ENCODE data around the gene OR10H4. TPM values are rescaled to one million over a fixed set of nuclear protein-coding genes. Genes with fewer than 3 reads are reported as not detected.

Gene OR10H4
- total and polyA plus RNA-seq, 2 donors (not counting 1 experiment from before 2014, with no cell fraction given) = not detected

DNA sequence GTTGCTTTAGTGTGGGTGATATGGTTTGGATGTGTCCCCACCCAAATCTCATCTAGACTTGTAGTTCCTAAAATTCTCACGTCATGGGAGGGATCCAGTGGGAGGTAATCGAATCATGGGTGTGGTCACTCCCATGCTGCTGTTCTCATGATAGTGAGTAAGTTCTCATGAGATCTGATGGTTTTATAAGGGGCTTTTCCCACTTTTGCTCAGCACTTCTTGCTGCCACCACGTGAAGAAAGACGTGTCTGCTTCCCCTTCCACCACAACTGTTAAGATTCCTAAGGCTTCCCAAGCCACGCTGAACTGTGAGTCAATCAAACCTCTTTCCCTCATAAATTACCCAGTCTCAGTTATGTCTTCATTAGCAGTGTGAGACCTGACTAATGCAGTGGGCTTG, 26.0 kb downstream of the OR10H4 start:
- Histone ChIP-seq H3K9ac (ENCODE audit: insufficient read depth, low read length) (no peak overlapping the region), H3K27ac (ENCODE audit: insufficient read depth, low read length) (no peak overlapping the region)
- TF ChIP-seq EZH2 (IDR thresholded peaks at IDR 0.05; ENCODE audit: low read length, missing control alignments) = no peak
- TF ChIP-seq, protein P1, sequence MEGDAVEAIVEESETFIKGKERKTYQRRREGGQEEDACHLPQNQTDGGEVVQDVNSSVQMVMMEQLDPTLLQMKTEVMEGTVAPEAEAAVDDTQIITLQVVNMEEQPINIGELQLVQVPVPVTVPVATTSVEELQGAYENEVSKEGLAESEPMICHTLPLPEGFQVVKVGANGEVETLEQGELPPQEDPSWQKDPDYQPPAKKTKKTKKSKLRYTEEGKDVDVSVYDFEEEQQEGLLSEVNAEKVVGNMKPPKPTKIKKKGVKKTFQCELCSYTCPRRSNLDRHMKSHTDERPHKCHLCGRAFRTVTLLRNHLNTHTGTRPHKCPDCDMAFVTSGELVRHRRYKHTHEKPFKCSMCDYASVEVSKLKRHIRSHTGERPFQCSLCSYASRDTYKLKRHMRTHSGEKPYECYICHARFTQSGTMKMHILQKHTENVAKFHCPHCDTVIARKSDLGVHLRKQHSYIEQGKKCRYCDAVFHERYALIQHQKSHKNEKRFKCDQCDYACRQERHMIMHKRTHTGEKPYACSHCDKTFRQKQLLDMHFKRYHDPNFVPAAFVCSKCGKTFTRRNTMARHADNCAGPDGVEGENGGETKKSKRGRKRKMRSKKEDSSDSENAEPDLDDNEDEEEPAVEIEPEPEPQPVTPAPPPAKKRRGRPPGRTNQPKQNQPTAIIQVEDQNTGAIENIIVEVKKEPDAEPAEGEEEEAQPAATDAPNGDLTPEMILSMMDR (conservative IDR thresholded peaks at IDR 0.05 in 1 of 2, IDR thresholded peaks at IDR 0.05 in 1 of 2; ENCODE audit: low read depth in 1 of 2, low read length in 2 of 2) = no peak

DNA sequence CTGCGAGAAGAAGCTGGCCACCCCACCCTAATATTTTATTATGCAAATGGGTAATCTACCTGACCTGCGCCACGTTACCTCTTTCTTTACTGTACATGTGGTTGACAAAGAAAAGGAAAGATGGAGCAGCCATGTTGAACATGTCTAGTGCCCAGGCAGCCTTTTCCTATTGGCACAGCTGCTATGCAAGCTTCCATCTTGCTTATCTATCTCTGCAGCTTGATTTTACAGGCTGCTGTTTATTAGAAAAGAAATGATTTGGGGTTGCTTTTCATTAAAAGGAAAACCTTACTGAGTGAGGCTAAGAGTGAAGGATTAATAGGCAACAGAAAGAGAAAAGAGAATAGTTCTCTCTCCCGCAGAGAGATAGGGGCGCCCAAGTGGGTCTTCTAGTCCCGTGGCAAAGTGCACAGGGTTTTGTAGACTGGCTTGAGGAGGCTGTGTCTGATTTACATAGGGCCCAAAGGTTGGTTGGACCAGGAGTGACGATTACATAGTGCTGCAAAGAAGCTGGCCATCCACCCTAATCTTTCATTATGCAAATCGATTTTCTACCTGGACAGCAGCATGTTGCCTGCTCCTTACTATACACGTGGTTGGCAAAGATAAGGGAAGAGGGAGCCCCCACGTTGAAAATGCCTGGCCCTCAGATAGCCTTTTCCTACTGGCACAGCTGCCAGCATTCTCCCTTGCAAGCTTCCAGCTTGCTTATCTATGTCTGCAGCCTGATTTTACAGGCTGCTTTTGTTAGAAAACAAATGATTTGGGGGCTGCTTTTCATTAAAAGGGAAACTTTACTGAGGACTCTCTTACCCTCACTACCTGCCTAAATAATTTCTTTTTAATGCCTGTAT, 28.3 kb downstream of the OR10H4 start:
- H3K27ac ChIP-seq (ENCODE audit: insufficient read depth, low read length) = no peak overlapping the region
- no peak overlapping the region for H3K9ac ChIP-seq (ENCODE audit: insufficient read depth, low read length)
- H3K36me3 ChIP-seq (ENCODE audit: control insufficient read depth, insufficient read depth, low read length) = no peaks in the 10 kb centered on the region
- no peaks in the 10 kb centered on the region for H3K27me3 ChIP-seq (ENCODE audit: control insufficient read depth, insufficient read depth, low read length)
- no peak overlapping the region for H3K4me3 ChIP-seq (replicated peaks in 1 of 4; ENCODE audit: control extremely low read depth in 1 of 4, insufficient read depth in 1 of 4, low read depth in 3 of 4, low read length in 4 of 4)
- no peaks in the 10 kb centered on the region for H3K9me3 ChIP-seq (ENCODE audit: control insufficient read depth, insufficient read depth, low read depth, low read length)
- no peak for TF ChIP-seq EZH2 (IDR thresholded peaks at IDR 0.05; ENCODE audit: low read length, missing control alignments)
- H3K4me2 ChIP-seq (ENCODE audit: extremely low read depth, insufficient read depth, low read length) = no peak overlapping the region
- no peaks in the 10 kb centered on the region for H3K79me2 ChIP-seq (ENCODE audit: control insufficient read depth, insufficient read depth, low read length)
- H2AFZ ChIP-seq (ENCODE audit: low read length) = no peak overlapping the region
- H4K20me1 ChIP-seq (ENCODE audit: control insufficient read depth, extremely low read depth, insufficient read depth, low read length) = no peaks in the 10 kb centered on the region
- no peaks in the 10 kb centered on the region for H3K4me1 ChIP-seq (ENCODE audit: control insufficient read depth, extremely low read depth, insufficient read depth, low read length)
- DNase-seq (ENCODE audit: low read depth in 2 of 2) = no peak

More for the DNA sequence above, 26.0 kb downstream of the OR10H4 start:
- Histone ChIP-seq H3K4me3 (replicated peaks in 1 of 4; ENCODE audit: control extremely low read depth in 1 of 4, insufficient read depth in 1 of 4, low read depth in 3 of 4, low read length in 4 of 4) (no peak overlapping the region), H3K4me2 (ENCODE audit: extremely low read depth, insufficient read depth, low read length) (no peak overlapping the region), H4K20me1 (ENCODE audit: control insufficient read depth, extremely low read depth, insufficient read depth, low read length) (no peaks in the 10 kb centered on the region), H3K36me3 (ENCODE audit: control insufficient read depth, insufficient read depth, low read length) (no peaks in the 10 kb centered on the region), H3K4me1 (ENCODE audit: control insufficient read depth, extremely low read depth, insufficient read depth, low read length) (no peaks in the 10 kb centered on the region), H3K9me3 (ENCODE audit: control insufficient read depth, insufficient read depth, low read depth, low read length) (no peaks in the 10 kb centered on the region), H3K27me3 (ENCODE audit: control insufficient read depth, insufficient read depth, low read length) (no peaks in the 10 kb centered on the region), H2AFZ (ENCODE audit: low read length) (no peak overlapping the region), H3K79me2 (ENCODE audit: control insufficient read depth, insufficient read depth, low read length) (no peaks in the 10 kb centered on the region)
- no peak for DNase-seq (ENCODE audit: low read depth in 2 of 2)

DNA sequence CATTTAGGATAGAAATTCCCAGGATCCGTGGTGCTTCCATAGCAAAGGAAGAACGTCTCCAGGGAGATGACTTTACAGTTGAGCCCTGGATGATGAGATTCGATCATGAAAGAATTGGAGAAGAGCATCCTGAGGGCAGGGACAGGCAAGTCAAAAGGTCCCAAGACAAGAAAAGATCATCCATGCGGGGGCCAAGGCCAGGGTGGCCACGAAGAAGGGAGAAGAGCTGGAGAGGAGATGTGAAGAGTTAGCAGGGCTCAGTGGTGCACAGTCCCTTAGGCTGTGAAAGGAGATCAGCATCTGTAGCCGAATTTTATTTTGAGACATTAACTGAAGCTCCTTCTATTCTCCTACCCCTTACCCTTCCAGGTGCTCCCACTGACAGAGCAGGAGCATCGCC, 28.9 kb downstream of the OR10H4 start:
- Histone ChIP-seq H3K9ac (ENCODE audit: insufficient read depth, low read length) (no peak overlapping the region), H3K4me1 (ENCODE audit: control insufficient read depth, extremely low read depth, insufficient read depth, low read length) (no peaks in the 10 kb centered on the region), H4K20me1 (ENCODE audit: control insufficient read depth, extremely low read depth, insufficient read depth, low read length) (no peaks in the 10 kb centered on the region), H3K36me3 (ENCODE audit: control insufficient read depth, insufficient read depth, low read length) (no peaks in the 10 kb centered on the region), H3K4me3 (replicated peaks in 1 of 4; ENCODE audit: control extremely low read depth in 1 of 4, insufficient read depth in 1 of 4, low read depth in 3 of 4, low read length in 4 of 4) (no peak overlapping the region), H3K9me3 (ENCODE audit: control insufficient read depth, insufficient read depth, low read depth, low read length) (no peaks in the 10 kb centered on the region), H3K79me2 (ENCODE audit: control insufficient read depth, insufficient read depth, low read length) (no peaks in the 10 kb centered on the region), H3K27ac (ENCODE audit: insufficient read depth, low read length) (no peak overlapping the region), H3K27me3 (ENCODE audit: control insufficient read depth, insufficient read depth, low read length) (no peaks in the 10 kb centered on the region), H2AFZ (ENCODE audit: low read length) (no peak overlapping the region), H3K4me2 (ENCODE audit: extremely low read depth, insufficient read depth, low read length) (no peak overlapping the region)
- TF ChIP-seq EZH2 (IDR thresholded peaks at IDR 0.05; ENCODE audit: low read length, missing control alignments) = no peak
- TF ChIP-seq, protein P1 (conservative IDR thresholded peaks at IDR 0.05 in 1 of 2, IDR thresholded peaks at IDR 0.05 in 1 of 2; ENCODE audit: low read depth in 1 of 2, low read length in 2 of 2) = no peak
- no peak for DNase-seq (ENCODE audit: low read depth in 2 of 2)
